HG02571 (cell line): ENCODE results near the gene ELP5.
A peak's percentile ranks its signal among the peaks of the same experiment; 100 is the strongest.

Experiments used
- ATAC-seq: cut with Tn5 transposase; IDR thresholded peaks from one replicate; pipeline ENCODE4 v1.9.1; 2021; ENCODE audit warnings: mild to moderate bottlenecking, moderate library complexity; ENCODE audit not compliant: unreplicated experiment

The ELP5 gene

DNA sequence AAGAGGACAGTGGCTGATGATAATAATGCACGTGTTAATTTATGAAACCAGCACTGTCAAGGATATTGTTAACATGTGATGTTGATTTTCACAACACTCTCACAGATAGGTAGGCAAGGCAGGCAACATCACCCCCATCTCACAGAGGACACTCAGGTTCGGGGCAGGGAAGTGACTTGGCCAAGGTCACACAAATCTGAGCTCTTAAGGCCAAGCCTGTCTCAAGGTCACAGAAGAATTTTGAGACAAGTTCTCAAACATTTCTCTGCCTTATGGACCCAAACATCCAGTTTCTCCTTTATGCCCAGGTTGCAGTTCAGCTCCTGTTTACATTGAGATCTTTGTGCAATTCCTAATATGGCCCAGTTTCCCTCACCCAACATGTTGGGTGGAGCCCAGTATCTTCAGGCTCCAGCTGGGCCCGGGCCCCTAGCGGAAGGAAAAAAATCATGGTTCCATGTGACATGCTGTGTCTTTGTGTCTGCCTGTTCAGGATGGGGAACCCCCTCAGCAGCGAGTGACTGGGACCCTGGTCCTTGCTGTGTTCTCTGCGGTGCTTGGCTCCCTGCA, 30.8 kb downstream of the ELP5 start:
- ATAC-seq, result no peak

DNA sequence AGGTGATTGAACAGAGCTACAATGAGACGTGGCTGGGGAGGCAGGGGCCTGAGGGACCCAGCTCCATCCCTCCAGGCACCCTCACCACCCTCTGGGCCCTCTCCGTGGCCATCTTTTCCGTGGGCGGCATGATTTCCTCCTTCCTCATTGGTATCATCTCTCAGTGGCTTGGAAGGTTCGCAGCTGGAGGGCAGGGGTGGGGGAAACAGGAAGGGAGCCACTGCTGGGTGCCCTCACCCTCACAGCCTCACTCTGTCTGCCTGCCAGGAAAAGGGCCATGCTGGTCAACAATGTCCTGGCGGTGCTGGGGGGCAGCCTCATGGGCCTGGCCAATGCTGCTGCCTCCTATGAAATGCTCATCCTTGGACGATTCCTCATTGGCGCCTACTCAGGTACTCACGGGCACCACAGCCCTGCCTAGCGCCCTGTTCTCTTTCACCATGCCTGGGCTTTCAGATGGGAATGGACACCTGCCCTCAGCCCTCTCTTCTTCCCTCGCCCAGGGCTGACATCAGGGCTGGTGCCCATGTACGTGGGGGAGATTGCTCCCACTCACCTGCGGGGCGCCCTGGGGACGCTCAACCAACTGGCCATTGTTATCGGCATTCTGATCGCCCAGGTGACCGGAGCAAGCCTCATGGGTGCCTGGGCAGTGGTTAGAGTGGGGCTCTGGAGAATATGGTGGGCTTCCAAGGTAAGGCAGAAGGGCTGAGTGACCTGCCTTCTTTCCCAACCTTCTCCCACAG, 31.6 kb downstream of the ELP5 start:
- ATAC-seq, result no peak

DNA sequence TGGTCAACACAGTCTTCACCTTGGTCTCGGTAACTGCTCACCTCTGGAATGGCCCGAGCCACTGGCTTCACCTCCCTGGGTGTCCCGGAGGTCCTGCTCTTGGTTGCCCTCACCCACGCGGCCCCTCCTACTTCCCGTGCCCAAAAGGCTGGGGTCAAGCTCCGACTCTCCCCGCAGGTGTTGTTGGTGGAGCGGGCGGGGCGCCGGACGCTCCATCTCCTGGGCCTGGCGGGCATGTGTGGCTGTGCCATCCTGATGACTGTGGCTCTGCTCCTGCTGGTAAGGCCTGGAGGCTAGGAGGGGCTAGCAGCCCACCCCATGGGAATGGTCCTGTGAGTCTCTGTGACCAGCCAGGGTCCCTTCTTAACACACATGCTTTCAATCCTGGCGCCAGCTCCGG, 32.9 kb downstream of the ELP5 start:
- ATAC-seq, result no peak

DNA sequence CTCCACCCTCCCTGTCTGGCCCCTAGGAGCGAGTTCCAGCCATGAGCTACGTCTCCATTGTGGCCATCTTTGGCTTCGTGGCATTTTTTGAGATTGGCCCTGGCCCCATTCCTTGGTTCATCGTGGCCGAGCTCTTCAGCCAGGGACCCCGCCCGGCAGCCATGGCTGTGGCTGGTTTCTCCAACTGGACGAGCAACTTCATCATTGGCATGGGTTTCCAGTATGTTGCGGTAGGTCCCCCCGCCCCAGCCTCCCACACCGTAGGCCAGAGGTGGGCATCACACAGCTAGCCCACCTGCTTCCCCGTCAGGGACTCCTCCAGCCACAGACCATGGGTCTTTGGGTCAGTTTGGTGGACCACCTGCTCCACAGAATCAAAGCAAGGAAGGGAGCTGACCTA, 33.7 kb downstream of the ELP5 start:
- ATAC-seq, result no peak

DNA sequence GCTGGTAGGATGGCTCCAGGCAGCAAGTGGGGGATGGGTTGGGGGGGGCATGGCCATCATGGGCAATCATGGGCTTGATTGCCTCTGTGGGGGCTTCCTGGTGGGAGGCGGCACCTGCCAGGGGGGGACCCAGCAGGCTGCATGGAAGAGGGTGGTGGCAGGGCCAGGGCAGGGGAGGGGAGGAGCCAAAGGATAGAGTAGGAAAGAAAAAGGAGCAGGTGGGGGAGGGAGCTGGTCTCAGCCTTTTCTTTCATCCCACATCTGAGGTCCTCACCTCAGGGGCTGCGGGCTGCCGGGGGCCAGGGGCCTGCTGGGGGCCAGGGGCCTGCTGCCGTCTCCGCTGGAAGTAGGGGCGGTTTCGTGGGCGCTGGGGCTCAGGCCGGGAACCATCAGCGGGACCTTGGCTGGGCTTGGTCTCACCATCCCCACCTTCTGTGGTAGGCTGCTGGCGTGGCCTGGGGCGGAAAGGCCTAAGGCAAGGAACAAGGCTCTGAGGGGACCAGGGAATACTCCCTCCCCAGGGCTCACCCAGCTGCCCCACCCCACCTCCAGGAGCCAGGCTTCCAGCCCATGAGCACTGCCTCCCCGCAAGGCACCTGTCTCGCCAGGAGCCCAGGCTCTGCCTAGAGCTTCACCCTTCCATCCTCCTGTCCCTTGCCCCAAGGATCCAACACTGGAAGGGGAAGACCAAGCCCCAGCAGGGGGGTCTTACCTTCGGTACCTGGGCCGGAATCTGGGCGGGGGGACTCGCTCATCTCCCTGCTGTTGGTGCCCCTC, 37.4 kb downstream of the ELP5 start:
- ATAC-seq, result no peak

DNA sequence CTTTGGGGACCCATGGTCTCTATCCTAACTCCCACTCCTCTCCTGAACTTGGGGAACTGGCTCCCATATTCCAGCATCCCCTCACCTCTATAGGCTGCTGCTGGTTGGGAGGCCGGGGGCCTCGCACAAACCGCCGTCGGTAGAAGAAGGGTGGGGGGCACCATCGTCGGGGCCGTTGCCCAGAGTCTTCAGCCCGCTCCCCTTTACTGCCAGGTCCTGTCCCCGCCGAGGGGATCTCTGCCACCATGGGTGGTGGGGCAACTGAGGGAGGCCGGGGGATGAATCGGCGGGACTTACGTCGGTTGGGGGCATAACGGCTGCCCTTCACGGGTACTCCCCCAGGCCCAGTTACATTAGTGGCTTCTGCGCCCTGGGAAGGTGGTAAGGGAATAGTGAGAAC, 38.2 kb downstream of the ELP5 start:
- ATAC-seq, result no peak

DNA sequence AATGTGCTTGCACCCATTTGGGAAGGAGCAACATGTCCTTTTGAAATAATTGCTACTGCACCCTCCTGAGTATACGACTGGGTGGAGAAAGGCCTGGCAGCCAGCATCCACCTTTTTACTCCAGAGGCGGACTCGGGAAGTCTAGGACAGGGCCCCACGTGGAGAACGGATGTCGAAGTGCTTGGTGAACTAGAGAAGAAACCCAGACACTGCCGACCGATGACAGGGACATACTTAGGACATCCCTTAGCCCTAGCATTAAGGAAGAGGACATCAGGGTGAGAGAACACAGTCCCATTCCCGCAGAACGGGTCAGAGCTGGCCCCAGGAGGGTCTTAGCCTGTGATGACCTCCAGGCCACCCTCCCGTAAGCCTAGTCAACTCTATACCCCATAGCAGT, 38.7 kb downstream of the ELP5 start:
- no peak for ATAC-seq

DNA sequence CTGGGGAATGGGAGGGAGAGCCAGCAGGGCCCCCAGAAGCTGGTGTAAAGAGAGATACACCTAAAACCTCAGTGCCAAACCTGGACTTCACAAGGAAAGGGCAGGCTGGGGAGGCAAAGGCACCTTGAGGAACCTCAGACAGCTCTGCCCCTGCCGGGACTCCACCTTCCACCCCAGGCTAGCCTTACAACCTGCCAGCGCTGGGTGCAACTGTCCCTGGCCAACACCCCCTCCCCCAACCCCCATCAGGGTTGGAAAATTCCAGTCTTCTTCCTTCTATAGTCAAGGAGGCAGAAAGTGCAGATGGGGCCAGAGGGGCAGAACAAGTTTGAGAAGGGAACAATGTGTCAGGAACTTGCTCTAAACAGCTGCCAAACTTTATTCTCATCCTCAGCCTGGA, 40.2 kb downstream of the ELP5 start:
- no peak for ATAC-seq

DNA sequence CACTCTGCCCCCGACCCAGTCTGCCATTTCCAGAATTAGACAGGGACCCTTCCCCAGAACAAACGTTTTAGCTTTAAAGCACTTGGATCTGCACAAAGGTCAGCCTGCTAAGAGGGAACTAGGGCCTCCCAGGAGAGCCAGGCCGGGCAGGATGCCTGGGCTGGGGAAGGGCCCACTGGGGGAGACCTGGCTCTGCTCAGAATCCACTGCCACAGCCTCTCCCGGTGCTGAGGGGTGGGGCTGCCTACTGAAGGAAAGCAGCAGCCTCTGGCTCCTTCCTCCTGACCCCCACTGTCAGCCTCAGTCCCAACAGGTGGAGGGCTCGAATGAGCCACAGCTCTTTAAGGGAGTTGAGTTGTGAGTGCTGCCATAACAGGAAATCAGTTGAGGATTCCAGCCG, 40.7 kb downstream of the ELP5 start:
- ATAC-seq, result no peak

DNA sequence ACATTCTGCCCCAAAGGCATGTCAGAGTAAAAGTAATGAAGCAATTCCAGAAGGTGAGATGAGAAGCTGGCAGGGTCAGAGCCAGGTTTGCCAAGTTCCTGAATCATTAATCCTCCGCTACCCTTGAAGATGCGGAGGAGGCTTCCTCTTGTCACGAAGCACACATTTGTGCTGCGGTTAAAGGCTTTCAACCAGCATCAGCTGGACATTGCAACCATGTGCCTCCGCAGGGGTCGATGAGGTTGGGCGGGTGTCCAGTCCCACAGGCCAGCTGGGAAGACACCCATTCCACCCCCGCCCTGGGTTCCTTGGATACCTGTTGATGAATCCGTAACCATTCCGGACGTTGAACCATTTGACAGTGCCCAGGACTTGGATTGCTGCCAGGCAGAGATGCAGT, 41.1 kb downstream of the ELP5 start:
- no peak for ATAC-seq

DNA sequence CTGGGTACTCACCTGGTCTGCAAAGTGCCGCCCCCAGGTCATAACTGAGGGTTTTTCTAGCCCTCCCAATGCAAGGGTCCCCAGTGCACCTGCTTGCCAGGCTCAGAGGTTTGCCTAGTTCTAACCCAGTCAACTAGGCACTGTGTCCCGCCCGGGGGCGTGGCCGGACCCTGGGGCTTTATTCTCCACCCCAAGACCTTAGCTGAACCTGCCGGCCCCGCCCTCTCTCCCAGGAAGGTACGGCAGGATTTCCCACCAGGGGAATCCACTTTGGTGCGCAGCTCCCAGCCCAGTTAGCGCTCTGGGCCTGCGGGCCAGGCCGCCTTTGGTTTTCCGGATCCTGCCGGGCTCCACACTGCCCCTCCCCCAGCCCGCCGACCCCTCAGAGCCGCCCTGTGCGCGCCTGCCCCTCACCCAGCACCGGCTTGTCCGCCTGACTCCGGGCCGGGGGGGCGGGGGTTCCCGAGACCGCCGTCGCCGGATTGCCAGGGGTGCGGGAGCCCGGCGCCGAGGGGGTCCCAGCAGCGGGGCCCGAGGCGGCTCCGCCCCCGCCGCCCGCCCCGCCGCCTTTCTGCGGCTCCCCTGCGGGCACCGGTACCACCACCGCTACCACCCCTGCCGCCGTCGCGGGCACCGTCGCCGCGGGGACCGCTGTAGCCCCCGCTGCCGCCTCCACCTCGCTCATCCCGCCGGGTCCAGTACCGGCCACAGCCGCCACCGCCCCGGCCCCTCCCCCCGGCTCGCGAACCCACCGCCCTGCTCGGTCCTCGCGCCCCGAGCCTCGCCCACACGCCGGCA, 42.0 kb downstream of the ELP5 start:
- ATAC-seq, result no peak

DNA sequence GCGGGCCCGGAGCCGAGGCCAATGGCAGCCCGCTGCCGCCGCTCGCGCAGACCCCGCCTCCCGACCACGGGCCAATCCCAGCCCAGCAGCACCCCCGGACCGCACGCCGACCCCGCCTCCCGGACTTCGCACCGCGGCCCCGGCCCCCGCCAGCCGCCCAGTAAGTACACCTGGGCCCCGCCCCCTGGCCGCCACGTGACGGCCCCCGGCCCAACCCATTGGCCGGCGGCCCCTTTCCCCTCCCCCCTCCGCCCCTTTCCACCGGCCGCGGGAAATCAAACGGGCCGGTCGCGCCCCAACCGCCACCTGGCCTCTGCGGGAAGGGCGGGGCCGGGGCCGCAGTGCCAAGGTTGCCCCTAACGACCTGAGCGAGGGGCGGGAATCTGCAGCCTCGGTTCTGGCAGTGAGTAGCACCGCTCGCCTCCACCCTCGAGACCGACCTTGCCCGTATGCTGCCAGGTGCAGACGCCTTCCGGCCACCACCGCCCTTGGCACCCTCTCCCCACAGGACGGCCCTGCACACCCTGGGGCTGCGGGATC, 42.7 kb downstream of the ELP5 start, which contains the start of gene YBX2:
TSS of gene YBX2 (minus strand) at position 26 of the 540 bp plus-strand sequence. CDS start 139 bp downstream, outside the sequence.
- no peak for ATAC-seq

DNA sequence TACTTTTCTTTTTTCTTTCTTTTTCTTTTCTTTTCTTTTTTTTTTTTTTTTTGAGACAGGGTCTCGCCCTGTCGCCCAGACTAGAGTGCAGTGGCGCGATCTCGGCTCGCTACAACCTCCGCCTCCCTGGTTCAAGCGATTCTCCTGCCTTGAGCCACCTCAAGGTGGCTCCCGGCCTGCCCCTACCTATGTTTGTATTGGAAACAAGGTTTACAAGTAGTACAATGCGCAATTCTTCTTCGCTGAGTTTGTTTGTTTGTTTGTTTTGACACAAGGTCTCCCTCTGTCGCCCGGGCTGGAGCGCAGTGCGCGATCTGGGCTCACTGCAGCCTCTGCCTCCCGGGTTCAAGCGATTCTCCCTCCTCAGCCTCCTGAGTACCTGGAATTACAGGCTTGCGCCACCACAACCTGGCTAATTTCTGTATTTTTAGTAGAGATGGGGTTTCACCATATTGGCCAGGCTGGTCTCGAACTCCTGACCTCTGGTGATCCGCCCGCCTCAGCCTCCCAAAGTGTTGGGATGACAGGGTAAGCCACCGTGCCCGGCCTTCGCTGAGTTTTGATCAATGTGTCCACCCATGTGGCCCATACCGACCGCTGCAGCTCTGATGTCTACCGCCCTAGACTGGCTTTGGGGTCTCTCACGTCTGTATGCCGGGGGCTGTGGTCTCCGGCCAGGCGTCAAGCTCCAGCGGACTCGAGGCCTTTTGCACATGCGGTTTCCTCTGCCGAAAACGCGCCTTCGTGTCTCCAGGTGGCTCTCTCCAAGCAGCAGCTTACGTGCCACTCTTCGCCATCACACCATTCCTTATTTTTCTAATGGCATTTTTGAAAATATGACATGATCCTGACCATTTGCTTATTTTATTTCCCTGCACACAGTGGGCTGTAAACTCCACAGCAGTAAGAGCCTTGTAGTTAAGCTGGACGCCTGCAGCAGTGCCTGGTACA, 43.5 kb downstream of the ELP5 start:
- no peak for ATAC-seq

DNA sequence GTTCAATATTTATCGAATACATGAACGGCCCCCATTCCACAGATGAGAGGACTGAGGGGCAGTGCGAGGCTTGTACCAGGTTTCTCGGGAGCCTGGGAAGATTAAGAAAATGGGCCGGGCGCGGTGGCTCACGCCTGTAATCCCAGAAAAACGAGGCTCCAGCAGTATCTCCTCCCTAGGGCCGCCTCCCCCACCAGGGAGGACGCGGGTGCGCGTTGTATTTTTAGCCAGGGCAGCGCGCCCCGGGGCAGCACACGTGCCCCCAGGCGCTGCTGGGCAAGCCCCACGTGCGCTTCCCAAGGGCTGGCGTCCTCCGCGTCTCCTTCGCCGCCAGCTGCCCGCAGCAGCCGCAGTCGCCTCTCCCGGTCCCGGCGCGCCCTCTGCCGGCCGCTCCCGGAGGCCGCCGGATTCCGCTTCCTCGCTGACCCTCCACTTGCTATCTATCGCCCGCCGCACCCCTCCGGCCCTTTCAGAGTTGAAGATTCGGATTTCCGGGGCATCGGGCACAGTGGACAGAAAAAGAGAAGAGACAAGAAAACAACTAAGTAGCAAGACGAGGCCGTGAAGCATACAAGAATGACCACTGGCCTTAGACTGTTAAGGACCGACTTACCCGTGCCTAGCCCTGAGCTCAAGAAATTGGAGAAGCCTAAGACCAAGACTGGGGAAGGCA, 44.3 kb downstream of the ELP5 start:
- ATAC-seq, result no peak

DNA sequence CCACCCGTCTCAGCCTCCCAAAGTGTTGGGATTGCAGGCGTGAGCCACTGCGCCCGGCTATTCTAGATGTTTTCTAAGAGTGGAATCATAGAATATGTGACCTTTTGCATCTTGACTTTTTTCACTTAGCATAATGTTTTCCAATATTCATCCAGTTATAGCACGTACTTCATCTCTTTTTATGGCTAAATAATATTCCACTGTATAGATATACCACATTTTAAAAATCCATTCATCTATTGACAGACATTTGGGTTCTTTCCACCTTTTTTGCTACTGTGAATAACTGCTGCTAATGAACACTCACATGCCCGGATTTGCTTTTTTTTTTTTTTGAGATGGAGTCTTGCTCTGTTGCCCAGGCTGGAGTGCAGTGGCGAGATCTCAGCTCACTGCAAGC, 52.2 kb downstream of the ELP5 start:
- ATAC-seq, result no peak

DNA sequence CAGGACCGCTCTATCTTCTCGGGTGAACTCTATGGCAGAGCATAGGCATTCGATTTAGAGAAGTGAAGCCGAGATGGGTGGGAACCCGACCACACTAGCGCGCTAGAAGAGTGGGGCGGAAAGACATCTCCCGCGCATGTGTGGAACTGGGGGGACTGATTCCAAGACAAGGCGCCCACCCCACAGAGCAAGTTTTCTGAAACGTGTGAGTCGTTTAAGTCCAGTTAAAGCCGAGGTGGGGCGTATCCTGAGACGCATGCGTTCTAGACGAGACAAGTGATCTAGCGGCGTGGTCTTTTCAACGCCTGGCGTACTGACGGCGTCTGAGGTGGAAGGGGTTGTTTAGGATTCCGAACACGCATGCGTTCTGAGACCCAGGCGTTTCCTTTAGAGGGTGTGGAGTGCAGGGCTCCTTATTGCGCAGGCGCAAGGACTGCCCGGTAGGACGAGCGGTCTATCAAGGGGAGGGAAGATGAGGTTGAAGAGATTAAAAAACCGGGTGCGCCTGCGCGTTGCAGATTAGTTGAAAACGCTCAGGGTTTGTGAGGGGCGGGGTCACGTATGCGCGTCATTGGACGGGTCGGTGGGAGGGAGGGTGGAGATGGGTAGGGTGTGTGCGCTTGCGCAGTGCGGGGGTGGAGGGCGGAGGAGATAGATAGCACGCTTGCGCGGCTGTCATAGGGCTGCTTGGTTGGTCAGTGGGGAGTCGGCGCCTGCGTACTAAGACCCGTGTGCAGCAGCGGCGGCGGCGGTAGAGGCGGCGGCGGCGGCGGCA, 55.1 kb downstream of the ELP5 start, which contains the start of gene EIF5A:
TSS of gene EIF5A (plus strand) at position 718 of the 775 bp plus-strand sequence. CDS start 2,008 bp downstream, outside the sequence.
- ATAC-seq, result peak; percentile 69

DNA sequence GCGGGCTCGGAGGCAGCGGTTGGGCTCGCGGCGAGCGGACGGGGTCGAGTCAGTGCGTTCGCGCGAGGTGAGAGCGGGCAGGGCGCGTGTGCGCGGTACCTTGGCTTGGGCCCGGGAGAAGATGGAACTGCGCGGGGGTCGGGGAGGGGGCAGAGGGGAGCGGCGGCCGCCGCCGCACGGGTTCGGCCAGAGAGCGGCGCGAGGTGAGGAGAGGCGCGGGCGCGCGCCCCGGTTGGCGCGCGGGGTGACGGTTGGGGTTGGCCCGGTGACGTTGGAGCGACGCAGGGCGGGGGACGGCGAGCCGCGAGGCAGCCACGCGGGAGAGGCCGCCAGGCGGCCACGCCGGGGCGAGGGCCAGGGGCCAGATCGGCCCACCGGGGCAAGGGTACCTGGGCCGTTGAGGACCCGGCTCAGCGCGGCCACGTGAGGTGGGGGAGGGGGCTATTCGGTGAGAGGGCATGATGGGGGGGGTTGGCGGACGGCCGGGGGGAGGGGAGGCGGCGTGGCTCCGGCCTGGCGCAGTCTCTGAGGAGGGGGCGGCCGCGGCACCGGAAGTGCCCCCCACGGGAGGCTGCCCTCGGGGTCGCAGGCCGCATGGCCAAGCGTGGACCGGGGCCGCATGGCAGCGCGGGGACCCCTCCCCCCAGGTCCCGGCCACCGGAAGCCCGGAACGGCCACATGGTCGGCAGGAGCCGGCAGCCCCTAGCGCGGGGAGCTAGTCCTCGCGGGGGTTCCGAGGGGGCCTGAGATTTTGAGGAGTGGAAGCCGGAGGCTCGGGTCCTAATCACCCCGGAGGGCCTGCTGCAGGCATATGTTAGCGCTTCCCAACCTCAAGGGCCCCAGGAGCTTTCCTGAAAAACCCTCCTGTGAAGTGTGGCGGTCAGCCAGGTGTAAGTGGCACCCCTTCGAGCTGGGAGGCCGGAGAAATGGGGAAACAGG, 55.9 kb downstream of the ELP5 start:
- no peak for ATAC-seq
